ENCODE data around the gene OR10A5.
"Not testable (repeated sequence)": the region's sequence is repeated elsewhere in the genome, so short reads cannot be mapped to it uniquely, and the experiment has no call there.

The OR10A5 gene

GRCh38 chr11:6876325-6876724, 30.8 kb downstream of the OR10A5 start, which contains the start of gene OR10A4:
Gene OR10A4 (plus strand): TSS chr11:6876625. CDS start chr11:6876648, 23 bp downstream.
- DNase-seq, result no peak

GRCh38 chr11:6876914-6877313, 31.4 kb downstream of the OR10A5 start:
- DNase-seq, result no peak

- DNase-seq, result no peak
These were observed 37.3 kb downstream of the OR10A5 start for GRCh38 chr11:6882751-6883150.

GRCh38 chr11:6887711-6888110, 42.2 kb downstream of the OR10A5 start:
- not testable (repeated sequence) for DNase-seq

- no peak for DNase-seq
These were observed 43.3 kb downstream of the OR10A5 start for GRCh38 chr11:6888830-6889229.

GRCh38 chr11:6889835-6890234, 44.4 kb downstream of the OR10A5 start:
- DNase-seq, result no peak

- no peak for DNase-seq
These were observed 46.9 kb downstream of the OR10A5 start, which contains the start of gene OR2D2 for GRCh38 chr11:6892400-6892799. Gene OR2D2 (minus strand): TSS chr11:6892500. CDS start chr11:6892500, 0 bp downstream.

GRCh38 chr11:6894097-6894496, 48.6 kb downstream of the OR10A5 start:
- DNase-seq, result no peak

- no peak for DNase-seq
These were observed 49.5 kb downstream of the OR10A5 start for GRCh38 chr11:6895010-6895409.

Data from suppressor macrophage (primary cell).